Effector memory CD8-positive, alpha-beta T cell (primary cell): ENCODE data around the gene LONP2.
A peak's percentile ranks its signal among the peaks of the same experiment; 100 is the strongest.

Experiments used
- ATAC-seq: fragments of 150-1000 bp; cut with Tn5 transposase; replicated peaks from 2 replicates; pipeline ENCODE4 v1.10.0; 2021; ENCODE audit warnings: mild to moderate bottlenecking, moderate library complexity
- DNase-seq, 3 experiments: peaks; one replicate each; pipeline ENCODE4 v3.0.0; 2021
- H3K27ac Mint-ChIP-seq, 2 donors: one replicate each; pipeline ENCODE4 v1.8.0; 2022; ENCODE audit warnings: mild to moderate bottlenecking in 2 of 2, mixed read lengths in 2 of 2, moderate library complexity in 2 of 2
- H3K27me3 Mint-ChIP-seq, 2 donors: one replicate each; pipeline ENCODE4 v1.8.0; 2022; ENCODE audit warnings: mixed read lengths in 2 of 2
- H3K36me3 Mint-ChIP-seq: one replicate; pipeline ENCODE4 v1.8.0; 2022; ENCODE audit warnings: mild to moderate bottlenecking, moderate library complexity, mixed read lengths; ENCODE audit not compliant: insufficient read depth
- H3K4me1 Mint-ChIP-seq, 2 donors: one replicate each; pipeline ENCODE4 v1.8.0; 2022; ENCODE audit warnings: low read depth in 2 of 2, mixed read lengths in 2 of 2
- H3K4me3 Mint-ChIP-seq, 2 donors: one replicate each; pipeline ENCODE4 v1.8.0; 2022; ENCODE audit warnings: mild to moderate bottlenecking in 2 of 2, mixed read lengths in 2 of 2, moderate library complexity in 2 of 2
- H3K9me3 Mint-ChIP-seq, 2 donors: one replicate each; pipeline ENCODE4 v1.8.0; 2022; ENCODE audit warnings: mixed read lengths in 2 of 2

The LONP2 gene

GRCh38 chr16:48317026-48317425 is 72.9 kb downstream of the LONP2 start:
- no peak overlapping the region for H3K4me3 Mint-ChIP-seq
- peak overlapping the region in 1 of 2 donors; percentile 23 for H3K27ac Mint-ChIP-seq
- peaks cover 14 to 39% of the 10 kb centered on the region in 2 donors for H3K4me1 Mint-ChIP-seq
- H3K9me3 Mint-ChIP-seq = peaks cover 6 to 8% of the 10 kb centered on the region in 2 donors
- ATAC-seq (no peak), DNase-seq (no peak)
- H3K36me3 Mint-ChIP-seq = peaks cover 18% of the 10 kb centered on the region
- no peaks in the 10 kb centered on the region for H3K27me3 Mint-ChIP-seq

- Mint-ChIP-seq H3K4me3 (peak overlapping the region; percentile 24 to 31), H3K36me3 (peaks cover 22% of the 10 kb centered on the region), H3K9me3 (peaks cover under 1 to 3% of the 10 kb centered on the region in 2 donors), H3K4me1 (peaks cover 11 to 39% of the 10 kb centered on the region in 2 donors), H3K27me3 (no peaks in the 10 kb centered on the region), H3K27ac (peak overlapping the region; percentile 38 to 65)
- ATAC-seq = no peak
- no peak for DNase-seq
Observed at GRCh38 chr16:48317614-48318315, 73.7 kb downstream of the LONP2 start.

- H3K4me3 Mint-ChIP-seq = peak overlapping the region; percentile 51 to 67
- H3K27me3 Mint-ChIP-seq = no peaks in the 10 kb centered on the region
- H3K36me3 Mint-ChIP-seq = peaks cover 22% of the 10 kb centered on the region
- H3K4me1 Mint-ChIP-seq = peaks cover 11 to 39% of the 10 kb centered on the region in 2 donors
- no peaks in the 10 kb centered on the region for H3K9me3 Mint-ChIP-seq
- DNase-seq = peak in 2 of 3 experiments; percentile 8 to 15
- H3K27ac Mint-ChIP-seq = peak overlapping the region; percentile 38 to 65
- ATAC-seq = peak; percentile 81
Observed at GRCh38 chr16:48318630-48319029, 74.5 kb downstream of the LONP2 start.

GRCh38 chr16:48321317-48322036 is 77.4 kb downstream of the LONP2 start:
- Mint-ChIP-seq H3K9me3 (no peaks in the 10 kb centered on the region), H3K4me3 (no peak overlapping the region), H3K4me1 (peaks cover 15 to 27% of the 10 kb centered on the region in 2 donors), H3K27ac (no peak overlapping the region), H3K36me3 (peaks cover 16% of the 10 kb centered on the region), H3K27me3 (no peaks in the 10 kb centered on the region)
- ATAC-seq (no peak), DNase-seq (no peak)

- no peaks in the 10 kb centered on the region for H3K27me3 Mint-ChIP-seq
- H3K4me3 Mint-ChIP-seq = no peak overlapping the region
- no peak overlapping the region for H3K27ac Mint-ChIP-seq
- peaks cover 15% of the 10 kb centered on the region for H3K36me3 Mint-ChIP-seq
- peaks cover 4 to 9% of the 10 kb centered on the region in 2 donors for H3K4me1 Mint-ChIP-seq
- ATAC-seq (no peak), DNase-seq (no peak)
- no peaks in the 10 kb centered on the region for H3K9me3 Mint-ChIP-seq
Observed at GRCh38 chr16:48323783-48324775, 80.0 kb downstream of the LONP2 start.

- Mint-ChIP-seq H3K4me1 (peaks cover 4 to 11% of the 10 kb centered on the region in 2 donors), H3K27me3 (no peaks in the 10 kb centered on the region), H3K9me3 (no peaks in the 10 kb centered on the region), H3K27ac (peak overlapping the region in 1 of 2 donors; percentile 7), H3K4me3 (no peak overlapping the region), H3K36me3 (peaks cover 17% of the 10 kb centered on the region)
- DNase-seq (no peak), ATAC-seq (no peak)
Observed at GRCh38 chr16:48326915-48327314, 82.8 kb downstream of the LONP2 start.

GRCh38 chr16:48329138-48329537 is 85.0 kb downstream of the LONP2 start:
- no peak overlapping the region for H3K4me3 Mint-ChIP-seq
- DNase-seq = no peak
- H3K4me1 Mint-ChIP-seq = peaks cover 4 to 16% of the 10 kb centered on the region in 2 donors
- no peaks in the 10 kb centered on the region for H3K9me3 Mint-ChIP-seq
- H3K36me3 Mint-ChIP-seq = peaks cover 20% of the 10 kb centered on the region
- peak overlapping the region in 1 of 2 donors; percentile 19 for H3K27ac Mint-ChIP-seq
- ATAC-seq = no peak
- no peaks in the 10 kb centered on the region for H3K27me3 Mint-ChIP-seq

- Mint-ChIP-seq H3K4me1 (peaks cover under 1 to 16% of the 10 kb centered on the region in 2 donors), H3K36me3 (peaks cover 18% of the 10 kb centered on the region), H3K27ac (peak overlapping the region in 1 of 2 donors; percentile 35), H3K9me3 (no peaks in the 10 kb centered on the region), H3K27me3 (no peaks in the 10 kb centered on the region), H3K4me3 (no peak overlapping the region)
- DNase-seq (no peak), ATAC-seq (no peak)
Observed at GRCh38 chr16:48330189-48330840, 86.2 kb downstream of the LONP2 start.

GRCh38 chr16:48330841-48331192 is 86.7 kb downstream of the LONP2 start:
- no peaks in the 10 kb centered on the region for H3K27me3 Mint-ChIP-seq
- no peak overlapping the region for H3K4me3 Mint-ChIP-seq
- ATAC-seq = no peak
- H3K36me3 Mint-ChIP-seq = peaks cover 15% of the 10 kb centered on the region
- peaks cover 0 to 16% of the 10 kb centered on the region in 2 donors for H3K4me1 Mint-ChIP-seq
- DNase-seq = no peak
- H3K9me3 Mint-ChIP-seq = no peaks in the 10 kb centered on the region
- H3K27ac Mint-ChIP-seq = peak overlapping the region in 1 of 2 donors; percentile 35

- Mint-ChIP-seq H3K36me3 (peaks cover 15% of the 10 kb centered on the region), H3K4me1 (peaks cover 0 to 12% of the 10 kb centered on the region in 2 donors), H3K27ac (no peak overlapping the region), H3K4me3 (no peak overlapping the region), H3K27me3 (no peaks in the 10 kb centered on the region), H3K9me3 (no peaks in the 10 kb centered on the region)
- no peak for ATAC-seq
- no peak for DNase-seq
Observed at GRCh38 chr16:48332978-48333377, 88.9 kb downstream of the LONP2 start.

- no peaks in the 10 kb centered on the region for H3K27me3 Mint-ChIP-seq
- H3K9me3 Mint-ChIP-seq = no peaks in the 10 kb centered on the region
- H3K36me3 Mint-ChIP-seq = peaks cover 15% of the 10 kb centered on the region
- no peak overlapping the region for H3K27ac Mint-ChIP-seq
- no peak overlapping the region for H3K4me3 Mint-ChIP-seq
- peaks cover 0 to 13% of the 10 kb centered on the region in 2 donors for H3K4me1 Mint-ChIP-seq
- DNase-seq = no peak
- no peak for ATAC-seq
Observed at GRCh38 chr16:48334325-48334724, 90.2 kb downstream of the LONP2 start.

GRCh38 chr16:48335961-48336360 is 91.9 kb downstream of the LONP2 start:
- Mint-ChIP-seq H3K27ac (peak overlapping the region in 1 of 2 donors; percentile 79), H3K27me3 (no peaks in the 10 kb centered on the region), H3K9me3 (no peaks in the 10 kb centered on the region), H3K4me1 (peaks cover 0 to 12% of the 10 kb centered on the region in 2 donors), H3K36me3 (peaks cover 19% of the 10 kb centered on the region), H3K4me3 (no peak overlapping the region)
- DNase-seq = no peak
- ATAC-seq = no peak

- no peak for DNase-seq
- Mint-ChIP-seq H3K36me3 (peaks cover 13% of the 10 kb centered on the region), H3K4me1 (peaks cover 0 to 10% of the 10 kb centered on the region in 2 donors), H3K27ac (peak overlapping the region; percentile 12 to 63), H3K9me3 (no peaks in the 10 kb centered on the region), H3K27me3 (no peaks in the 10 kb centered on the region), H3K4me3 (no peak overlapping the region)
- ATAC-seq = no peak
Observed at GRCh38 chr16:48340054-48340453, 96.0 kb downstream of the LONP2 start.
